SHP77 treated with DMSO at 0.1 percent for 48 hours (cell line): ENCODE measurements around the gene NEK6.

ENCODE experiments used
- DNase-seq: peaks from one replicate; lab custom pipeline; 2025; lab: John Stamatoyannopoulos, UW

The NEK6 gene

GRCh38 chr9:124355039-124355940 lies 97.5 kb downstream of the NEK6 start:
- no peak for DNase-seq

DNA sequence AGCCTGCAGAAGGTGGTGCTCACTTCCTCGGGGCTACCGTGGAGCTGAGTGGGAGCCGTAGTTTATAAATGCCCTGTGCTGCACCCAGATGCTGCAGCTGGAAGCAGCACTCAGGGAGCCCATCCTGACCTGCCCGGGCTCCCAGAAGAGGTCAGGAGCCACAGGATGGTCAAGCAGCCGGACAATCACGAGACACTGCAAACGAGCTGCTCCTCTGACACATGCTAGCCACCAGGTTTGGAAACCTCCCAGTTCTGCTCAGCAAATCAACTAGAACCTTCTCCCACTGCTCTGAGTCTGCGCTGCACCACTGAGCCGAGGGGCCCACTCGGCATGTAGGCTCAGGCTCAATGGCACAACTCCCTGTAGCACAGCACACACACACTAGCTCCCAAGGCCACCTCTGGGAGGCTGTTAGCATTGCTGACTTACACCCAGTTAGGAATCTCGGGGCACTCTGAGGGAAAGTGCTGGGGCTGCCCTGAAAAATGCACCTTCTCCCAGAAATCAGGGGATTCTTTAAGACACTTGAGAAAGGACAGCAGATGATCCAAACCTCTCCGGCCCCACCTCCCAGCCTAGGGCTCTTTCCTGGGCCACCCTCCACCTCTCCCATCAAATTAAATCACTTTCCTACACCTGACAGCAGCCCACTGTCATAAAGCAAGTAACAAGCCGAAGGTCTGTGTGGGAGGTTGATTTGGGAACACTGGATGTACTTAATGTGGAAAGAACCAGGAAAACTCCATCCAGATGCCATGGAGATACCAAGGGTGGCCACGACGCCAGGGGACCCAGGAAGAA lies 98.4 kb downstream of the NEK6 start:
- DNase-seq, result no peak

GRCh38 chr9:124356745-124357390 lies 99.1 kb downstream of the NEK6 start:
- DNase-seq, result no peak

GRCh38 chr9:124357721-124358361 lies 100.1 kb downstream of the NEK6 start:
- no peak for DNase-seq

DNA sequence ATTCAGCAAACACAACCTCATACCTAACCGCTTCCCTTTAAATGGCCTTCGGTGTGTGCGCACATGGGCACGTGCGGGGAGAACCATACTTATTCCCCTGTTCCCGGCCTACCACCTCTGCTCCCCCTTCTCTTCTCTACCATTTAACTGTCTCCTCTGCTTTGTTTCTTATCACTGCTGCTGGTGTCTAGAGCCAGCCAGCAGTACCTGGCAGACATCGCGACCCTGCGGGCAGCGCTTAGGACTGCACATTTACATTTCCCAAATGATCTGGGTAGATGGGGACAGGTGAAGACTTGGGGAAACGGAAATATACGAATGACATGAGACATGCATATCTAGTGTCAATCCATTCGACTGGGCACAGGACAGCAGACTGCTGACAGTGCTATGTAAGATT lies 100.9 kb downstream of the NEK6 start:
- no peak for DNase-seq

DNA sequence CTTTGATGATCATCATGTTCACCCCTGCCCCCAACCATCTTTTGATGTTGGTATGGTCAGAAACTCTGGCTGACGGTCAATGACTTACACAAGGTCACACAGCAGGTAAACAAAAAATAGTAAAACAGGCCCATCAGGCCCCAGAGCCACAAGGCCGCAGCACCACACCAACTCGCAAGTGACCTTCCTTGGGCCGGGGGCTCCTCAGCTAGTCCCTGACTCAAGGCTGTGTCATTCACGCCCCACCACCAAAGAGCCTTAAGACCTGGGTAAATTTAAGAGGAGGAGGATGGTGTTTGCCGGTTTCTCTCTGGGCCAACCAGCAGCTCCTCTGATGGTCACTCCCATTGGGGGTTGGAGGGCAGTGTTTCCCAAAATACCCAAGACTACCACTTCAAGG lies 101.7 kb downstream of the NEK6 start:
- no peak for DNase-seq

GRCh38 chr9:124359855-124360678 lies 102.3 kb downstream of the NEK6 start:
- no peak for DNase-seq

DNA sequence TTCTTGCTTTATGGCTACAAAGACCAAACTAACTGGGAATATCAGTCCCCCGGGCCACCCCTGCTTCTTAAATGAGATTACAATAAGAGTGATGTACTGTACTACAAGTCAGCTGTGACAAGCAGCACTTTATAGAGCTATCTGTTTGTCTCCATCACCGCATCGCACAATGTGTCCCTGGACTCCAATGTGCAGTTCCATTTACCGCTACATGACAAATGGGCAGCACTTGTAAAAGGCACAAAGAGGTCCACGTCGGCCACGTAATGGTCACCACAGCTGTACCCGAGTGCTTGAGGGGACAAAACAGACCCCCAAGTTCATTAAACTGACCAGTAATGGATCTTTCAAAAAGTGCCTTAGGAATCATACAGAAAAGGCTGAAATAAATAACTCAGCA lies 103.4 kb downstream of the NEK6 start:
- DNase-seq, result no peak

GRCh38 chr9:124363326-124364096 lies 105.8 kb downstream of the NEK6 start:
- no peak for DNase-seq

DNA sequence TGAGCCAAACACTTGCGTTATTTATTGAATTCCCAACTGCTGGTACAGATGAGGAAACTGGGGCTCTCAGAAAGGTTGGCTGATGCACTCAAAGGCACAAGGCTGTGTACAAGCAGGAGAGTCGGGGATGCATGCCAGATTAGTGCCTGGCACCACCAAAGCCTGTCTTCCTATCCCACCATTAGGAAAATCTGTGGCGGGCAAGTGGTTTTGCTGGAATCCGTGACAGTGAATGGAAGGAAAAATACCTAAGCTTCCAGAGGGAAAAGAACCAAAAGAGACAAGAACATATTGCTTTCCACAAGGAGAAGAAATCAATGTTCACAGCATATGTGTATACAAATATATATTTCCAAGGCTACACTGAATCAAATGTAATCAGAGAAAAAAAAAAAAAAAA lies 106.4 kb downstream of the NEK6 start:
- DNase-seq, result no peak

DNA sequence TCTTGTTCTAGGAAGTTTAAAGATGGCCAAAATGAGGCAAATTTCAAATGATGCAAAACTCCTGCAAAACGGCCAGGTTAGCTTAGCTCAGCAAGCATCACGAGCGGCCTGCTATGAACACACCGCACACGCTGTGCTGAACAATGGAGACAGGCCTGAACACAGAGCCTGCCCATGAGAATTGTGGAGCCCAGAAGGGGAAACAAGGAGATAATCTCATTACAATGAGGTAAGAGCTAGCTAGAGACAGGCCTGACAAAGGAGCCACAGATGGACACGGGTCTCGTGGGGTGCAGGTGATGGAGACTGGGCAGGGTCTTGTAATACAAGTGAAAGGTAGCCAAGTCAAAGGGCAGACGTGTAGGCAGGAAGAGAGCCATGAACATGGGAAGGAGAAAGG lies 107.3 kb downstream of the NEK6 start:
- no peak for DNase-seq

GRCh38 chr9:124366476-124367220 lies 108.9 kb downstream of the NEK6 start:
- DNase-seq, result no peak

DNA sequence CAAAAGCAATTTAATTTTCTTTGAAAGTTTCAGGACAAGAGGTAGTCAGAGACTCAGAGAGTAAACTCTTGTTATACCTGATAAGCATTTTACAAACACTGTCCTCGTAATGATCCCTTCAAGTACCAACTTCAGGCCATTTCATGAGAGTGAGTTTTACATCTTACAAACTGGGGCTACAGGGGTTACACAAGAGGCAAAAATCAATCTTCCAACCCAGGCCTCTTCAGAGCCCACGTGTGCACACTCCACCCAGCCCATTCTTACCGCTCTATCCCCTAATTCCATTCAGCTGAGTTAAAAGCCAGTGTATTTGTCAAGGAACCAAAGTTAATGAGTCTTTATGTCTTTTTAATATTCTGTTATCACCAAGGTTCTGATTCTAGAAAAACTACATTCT lies 110.9 kb downstream of the NEK6 start:
- DNase-seq, result no peak

DNA sequence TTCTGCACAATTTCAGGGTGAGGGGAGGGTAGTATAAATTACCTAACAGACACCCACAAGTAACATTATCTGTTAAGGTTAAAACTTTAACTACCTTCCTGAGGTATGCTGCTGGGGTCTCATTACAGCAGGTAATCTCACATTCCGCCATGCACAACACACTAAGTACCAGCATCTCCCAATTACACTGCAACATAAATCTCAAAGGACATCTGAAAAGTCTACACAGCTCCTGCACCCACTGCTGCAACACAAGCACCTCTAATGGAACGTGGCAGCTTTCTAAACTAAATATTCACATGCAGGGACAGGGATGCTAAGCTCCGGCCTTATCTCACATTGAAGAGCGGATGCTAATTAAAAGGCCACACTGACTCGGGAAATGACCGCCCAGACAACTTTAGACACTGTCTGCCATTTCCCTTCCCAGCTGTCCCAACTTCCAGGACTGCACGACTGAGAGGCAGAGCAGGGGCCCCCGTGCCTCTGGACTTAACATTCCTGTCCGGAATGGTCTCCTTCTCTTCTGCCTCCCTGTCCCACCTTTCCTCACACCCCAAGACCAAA lies 111.6 kb downstream of the NEK6 start:
- no peak for DNase-seq

GRCh38 chr9:124370896-124371582 lies 113.3 kb downstream of the NEK6 start:
- no peak for DNase-seq

- no peak for DNase-seq
Observed at GRCh38 chr9:124372038-124372437, 114.3 kb downstream of the NEK6 start.

DNA sequence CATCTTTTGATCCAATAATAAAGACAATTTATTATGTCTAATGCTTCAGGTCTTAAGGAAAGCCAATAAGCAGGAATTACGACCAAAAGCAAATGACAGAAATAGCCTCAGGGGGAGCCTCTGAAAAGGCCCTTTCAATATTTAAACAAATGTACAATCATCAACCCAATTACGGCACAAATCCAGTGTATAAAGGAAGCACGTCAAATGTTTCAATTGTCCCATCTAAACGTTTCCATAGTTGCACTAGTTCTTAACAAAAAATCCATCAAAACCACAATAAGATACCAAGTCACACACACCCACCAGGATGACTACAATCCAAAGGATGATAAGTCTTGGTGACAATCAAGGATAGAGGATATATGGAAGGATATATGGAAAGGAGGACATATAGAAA lies 115.6 kb downstream of the NEK6 start:
- no peak for DNase-seq

DNA sequence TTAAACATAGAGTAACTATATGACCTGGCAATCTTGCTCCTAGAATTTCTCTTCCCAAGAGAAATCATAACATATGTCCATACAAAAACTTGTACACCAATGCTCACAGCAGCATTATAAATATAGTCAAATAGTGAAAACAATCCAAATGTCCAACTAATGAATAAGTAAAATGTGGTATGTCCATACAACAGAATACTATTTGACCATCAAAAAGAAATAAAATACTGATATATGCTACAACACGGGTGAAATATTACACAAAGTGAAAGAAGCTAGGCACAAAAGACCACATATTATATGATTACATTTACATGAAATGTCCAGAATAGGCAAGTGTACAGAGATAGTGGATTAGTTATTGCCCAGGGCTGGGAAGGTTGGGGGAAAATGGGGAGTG lies 116.1 kb downstream of the NEK6 start:
- no peak for DNase-seq

DNA sequence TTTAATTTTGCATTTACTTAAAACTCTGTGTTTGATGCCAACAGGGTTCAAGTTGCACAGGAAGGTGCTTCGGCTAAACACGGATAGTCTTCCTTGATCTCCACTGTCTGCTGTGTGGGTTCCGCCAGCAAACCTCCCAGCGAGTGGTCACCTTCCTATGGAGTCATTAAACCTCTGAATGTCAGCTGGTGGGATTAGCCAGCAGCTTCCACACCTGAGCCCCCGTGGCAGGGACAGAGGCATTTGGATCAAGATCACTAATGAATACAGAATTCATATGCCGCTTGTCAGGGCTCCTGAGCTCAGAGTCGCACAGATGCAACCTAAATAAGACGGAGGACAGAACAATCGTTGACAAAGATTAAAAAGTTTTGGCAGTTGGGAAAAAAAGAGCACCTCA lies 118.0 kb downstream of the NEK6 start:
- no peak for DNase-seq
